K562 (cell line): ENCODE measurements around the gene PRTFDC1. TPM values are rescaled to one million over a fixed set of nuclear protein-coding genes. Genes with fewer than 3 reads are reported as not detected.

Experiments used
- ATAC-seq: fragments of 200-7000 bp; cut with Tn5 transposase; 3 replicates; pipeline ENCODE4 v1.9.1; 2020; ENCODE audit warnings: moderate library complexity
- BruUV-seq: library from RNA; stranded (reverse); fragments of 400-500 nt; replicated peaks from 2 replicates; lab custom pipeline; 2021; lab: Mats Ljungman, UMichigan
- CTCF ChIA-PET: fragments of 300-600 bp; formaldehyde crosslinking; extraction: SDS; loops from one replicate; lab custom pipeline; 2021; ENCODE audit warnings: low intra/inter-chr PET ratio; lab: Yijun Ruan, JAX
- POLR2A ChIA-PET: fragments of 300-600, 350-650 bp; sonication (Branson Sonifier 250); formaldehyde crosslinking; extraction: SDS; loops from one replicate; lab custom pipeline; 2021; ENCODE audit warnings: antibody characterized with exemption, inconsistent platforms; lab: Yijun Ruan, JAX
- DNase-seq, 4 experiments: peaks; one replicate each; pipeline versions ENCODE4 v3.0.0 to v3.0.0-alpha.2; 2011 to 2018; ENCODE audit warnings: low spot score in 3 of 4, mixed read lengths in 3 of 4; ENCODE audit errors: extremely low read depth in 1 of 4
- FAIRE-seq: peaks from 2 replicates; lab custom pipeline; 2011; peaks lifted over from hg19 to GRCh38; lab: Jason Lieb, UNC
- H2AFZ ChIP-seq: 2 replicates; pipeline ENCODE4 v1.6.0; 2011; ENCODE audit warnings: low read depth, low read length, control low read depth, inconsistent platforms
- H3K27ac ChIP-seq: fragments of 200-600 bp; 3 replicates; pipeline ENCODE4 v1.8.0; 2011; ENCODE audit warnings: low read depth, mild to moderate bottlenecking, control low read depth, inconsistent platforms, low read length, moderate library complexity, mixed read lengths; ENCODE audit errors: extremely low read depth
- H3K27me3 ChIP-seq, 2 experiments: fragments of 300-600 bp in 1 of 2; 2 replicates in 1 of 2; 3 replicates in 1 of 2; pipeline versions ENCODE4 v1.6.0 to v1.8.0; 2011; ENCODE audit warnings: inconsistent platforms in 2 of 2, low read length in 2 of 2, mild to moderate bottlenecking in 1 of 2, mixed read lengths in 1 of 2, moderate library complexity in 1 of 2; ENCODE audit not compliant: control insufficient read depth in 2 of 2, insufficient read depth in 2 of 2
- H3K36me3 ChIP-seq: fragments of 300-600 bp; 3 replicates; pipeline ENCODE4 v1.8.0; 2011; ENCODE audit warnings: mild to moderate bottlenecking, low read length, inconsistent platforms; ENCODE audit not compliant: control insufficient read depth, insufficient read depth
- H3K4me1 ChIP-seq, 2 experiments: fragments of 200-600 bp in 1 of 2; replicated peaks in 1 of 2; 2 replicates in 1 of 2; 3 replicates in 1 of 2; pipeline versions ENCODE4 v1.5.1 to v1.8.0; 2011; ENCODE audit warnings: inconsistent platforms in 2 of 2, low read length in 2 of 2, mild to moderate bottlenecking in 1 of 2, mixed read lengths in 1 of 2, moderate library complexity in 1 of 2; ENCODE audit not compliant: control insufficient read depth in 2 of 2, insufficient read depth in 2 of 2
- H3K4me2 ChIP-seq: 2 replicates; pipeline ENCODE4 v1.6.1; 2011; ENCODE audit warnings: low read length, control low read depth, inconsistent platforms, mixed read lengths; ENCODE audit not compliant: insufficient read depth
- H3K4me3 ChIP-seq: fragments of 200-600 bp; sonication (generic), shearing (Covaris generic); 2 replicates; pipeline ENCODE4 v1.5.1; 2016; ENCODE audit warnings: control low read depth, inconsistent platforms
- H3K79me2 ChIP-seq: fragments of 200-600 bp; 3 replicates; pipeline ENCODE4 v1.8.0; 2011; ENCODE audit warnings: low read length, inconsistent platforms; ENCODE audit not compliant: control insufficient read depth, insufficient read depth
- H3K9ac ChIP-seq, 2 experiments: 2 replicates each; pipeline versions ENCODE4 v1.6.0 to v1.6.1; 2011; ENCODE audit warnings: low read depth in 2 of 2, low read length in 2 of 2, control low read depth in 1 of 2, inconsistent platforms in 1 of 2, mild to moderate bottlenecking in 1 of 2, mixed read lengths in 1 of 2; ENCODE audit not compliant: insufficient read depth in 1 of 2
- H3K9me1 ChIP-seq: one replicate; pipeline ENCODE4 v1.6.0; 2011; ENCODE audit warnings: inconsistent platforms, mild to moderate bottlenecking, low read length, moderate library complexity; ENCODE audit not compliant: control insufficient read depth, insufficient read depth
- H3K9me3 ChIP-seq: replicated peaks from 2 replicates; pipeline ENCODE4 v1.5.1; 2011; ENCODE audit warnings: low read depth, low read length, inconsistent platforms; ENCODE audit not compliant: control insufficient read depth, insufficient read depth
- H4K20me1 ChIP-seq: replicated peaks from 2 replicates; pipeline ENCODE4 v1.6.1; 2011; ENCODE audit warnings: low read length, inconsistent platforms, mixed read lengths; ENCODE audit not compliant: control insufficient read depth, insufficient read depth
- CREB3 ChIP-seq: fragments of 450-650 bp; conservative IDR thresholded peaks from 2 replicates; pipeline ENCODE4 v1.6.1; 2016; ENCODE audit warnings: missing genetic modification characterization, low read depth, mild to moderate bottlenecking, missing compliant biosample characterization, moderate library complexity
- FUS ChIP-seq: fragments of 200-400 bp; formaldehyde crosslinking; optimal IDR thresholded peaks from 2 replicates; pipeline ENCODE3; 2017; ENCODE audit warnings: low read depth, low read length
- HDAC2 ChIP-seq: fragments of 450-650 bp; IDR thresholded peaks from 2 replicates; pipeline ENCODE4 v1.6.1; 2016; ENCODE audit warnings: mild to moderate bottlenecking
- MAFG ChIP-seq: fragments of 450-650 bp; conservative IDR thresholded peaks from 2 replicates; pipeline ENCODE4 v1.6.1; 2016; ENCODE audit warnings: missing genetic modification characterization, missing compliant biosample characterization
- SMAD3 ChIP-seq: fragments of 450-650 bp; formaldehyde crosslinking; conservative IDR thresholded peaks from 2 replicates; pipeline ENCODE4 v1.4.0; 2020; ENCODE audit warnings: mild to moderate bottlenecking
- U2AF1 ChIP-seq: fragments of 200-400 bp; formaldehyde crosslinking; optimal IDR thresholded peaks from 2 replicates; pipeline ENCODE3; 2017; ENCODE audit warnings: mild to moderate bottlenecking, low read depth, low read length, moderate library complexity
- ZNF184 ChIP-seq: sonication (generic); formaldehyde crosslinking; IDR thresholded peaks from 2 replicates; pipeline ENCODE4 v1.5.0; 2020; ENCODE audit warnings: missing genetic modification reagents
- WGBS: fragments of 100-300 bp; shearing (Covaris generic); methylation state at CpG from one replicate; pipeline ENCODE4 v1.1.6; 2016; ENCODE audit warnings: low coverage, mixed read lengths; ENCODE audit not compliant: insufficient coverage; ENCODE audit errors: missing lambda C conversion rate; 5-methylcytosine and 5-hydroxymethylcytosine counted together
- in situ Hi-C: fragments of 300-500 bp; cut with MboI; formaldehyde crosslinking; loops from 4 replicates; pipeline ENCODE4 v1.15.0; 2018; ENCODE audit warnings: inconsistent platforms, mixed read lengths
- intact Hi-C: fragments of 100-400 bp; cut with micrococcal nuclease; formaldehyde crosslinking; loops from 2 replicates; pipeline ENCODE4 v1.14.2; 2022
- polyA plus RNA-seq, 8 experiments: library from polyadenylated mRNA; depleted of rRNA in 4 of 8; stranded (reverse) in 5 of 8; unstranded in 3 of 8; fragments of >200 nt; fragmentation: Nextera tagmentation in 2 of 8; fragmentation: Illumina TruSeq in 1 of 8; extraction: Ambion mirVana in 2 of 8; extraction: Trizol in 1 of 8; gene quantifications; 2 replicates each; pipeline versions ENCODE4 v1.2.1 to v1.2.3, GENCODE V29; 2011 to 2014; ENCODE audit warnings: inconsistent platforms in 1 of 8, missing spikeins in 1 of 8
- total RNA-seq, 7 experiments: library from RNA; depleted of rRNA in 6 of 7; stranded (reverse); fragments of >200 nt in 6 of 7; fragmentation: Illumina TruSeq in 2 of 7; extraction: Trizol in 2 of 7; gene quantifications; 2 replicates each; pipeline versions ENCODE4 v1.2.1 to v1.2.3, GENCODE V29; 2011 to 2021; ENCODE audit warnings: low replicate concordance in 1 of 7

Gene PRTFDC1
- total and polyA plus RNA-seq, 9 of the 15 experiments (the other 6 are each of a cell fraction or from before 2014, with no cell fraction given) = 7.0 to 27.6 (median 10.0) TPM

- no peaks in the 10 kb centered on the region for H3K27me3 ChIP-seq
- FAIRE-seq (no peak), DNase-seq (no peak), ATAC-seq (no peak)
- ChIA-PET CTCF (interaction anchor here (0.7 kb wide), 1 partner anchor 475 kb away, joined by 3 read pairs; no protein-coding TSS in a partner anchor), POLR2A (no interaction called here)
- H3K4me2 ChIP-seq = no peak overlapping the region
- H4K20me1 ChIP-seq = no peaks in the 10 kb centered on the region
- no peak overlapping the region for H3K9ac ChIP-seq
- H3K4me3 ChIP-seq = no peak overlapping the region
- intact Hi-C loops = no loop called here
- H3K36me3 ChIP-seq = no peaks in the 10 kb centered on the region
- TF ChIP-seq ZNF184 (CRISPR knock-in tag) (no peak), CREB3 (tag) (no peak), U2AF1 (no peak), SMAD3 (no peak), FUS (no peak), MAFG (tag) (no peak), HDAC2 (no peak)
- no peak overlapping the region for H2AFZ ChIP-seq
- no TSS peak for BruUV-seq
- WGBS = 37% methylated on average over 5 of the region's 5 CpGs
- H3K27ac ChIP-seq = no peak overlapping the region
- H3K79me2 ChIP-seq = no peaks in the 10 kb centered on the region
- no peaks in the 10 kb centered on the region for H3K9me3 ChIP-seq
- in situ Hi-C loops = no loop called here
- H3K4me1 ChIP-seq = peaks cover 0 to 5% of the 10 kb centered on the region in 2 experiments; a peak in 1 of 5 replicates
- no peaks in the 10 kb centered on the region for H3K9me1 ChIP-seq
These were observed 14.6 kb upstream of the PRTFDC1 start for GRCh38 chr10:24966962-24967481.
